T-helper 17 cell (primary cell): ENCODE measurements around the gene TFPT. TPM values are rescaled to one million over a fixed set of nuclear protein-coding genes. Genes with fewer than 3 reads are reported as not detected.

Experiments
- ATAC-seq: fragments of 150-1000 bp; cut with Tn5 transposase; 2 replicates; pipeline ENCODE4 v1.10.0; 2021; ENCODE audit warnings: mild to moderate bottlenecking, moderate library complexity
- DNase-seq, 3 donors: peaks; one replicate each; pipeline versions ENCODE4 v3.0.0 to v3.0.0-alpha.2; 2020 to 2021
- H3K9me3 ChIP-seq: one replicate; pipeline ENCODE4 v1.7.0; 2013; ENCODE audit warnings: low read length, mild to moderate bottlenecking; ENCODE audit not compliant: control insufficient read depth, poor library complexity, severe bottlenecking
- H3K27ac Mint-ChIP-seq: one replicate; pipeline ENCODE4 v1.8.0; 2022; ENCODE audit warnings: mild to moderate bottlenecking, moderate library complexity, mixed read lengths
- H3K27me3 Mint-ChIP-seq: one replicate; pipeline ENCODE4 v1.8.0; 2022; ENCODE audit warnings: mixed read lengths
- H3K36me3 Mint-ChIP-seq: one replicate; pipeline ENCODE4 v1.8.0; 2022; ENCODE audit warnings: low read depth, mixed read lengths
- H3K4me1 Mint-ChIP-seq: one replicate; pipeline ENCODE4 v1.8.0; 2022; ENCODE audit warnings: mild to moderate bottlenecking, mixed read lengths
- H3K4me3 Mint-ChIP-seq: one replicate; pipeline ENCODE4 v1.8.0; 2022; ENCODE audit warnings: mild to moderate bottlenecking, moderate library complexity, mixed read lengths
- total RNA-seq, 4 donors: library from RNA in 2 of 4; stranded (reverse) in 2 of 4; gene quantifications; one replicate each; pipeline ENCODE4 v1.2.3 and lab custom pipeline; 2022 to 2026

The TFPT gene
- total RNA-seq, 2 donors from 2014 or later = 14.9 TPM

- H3K9me3 ChIP-seq = no peaks in the 10 kb centered on the region
- H3K36me3 Mint-ChIP-seq = peaks cover 6% of the 10 kb centered on the region
- no peaks in the 10 kb centered on the region for H3K4me1 Mint-ChIP-seq
- peaks cover 39% of the 10 kb centered on the region for H3K27me3 Mint-ChIP-seq
- no peak overlapping the region for H3K27ac Mint-ChIP-seq
- H3K4me3 Mint-ChIP-seq = no peak overlapping the region
- no peak for DNase-seq
- no peak for ATAC-seq
Observed at GRCh38 chr19:54062643-54063042, 52.8 kb downstream of the TFPT start.

Other genes with a start within 250 kb of the TFPT start
- 100 to 1,000 TPM; 392 to 670 TPM for gene MYADM, start 247.8 kb downstream of the TFPT start, total RNA-seq
- gene PRKCG, start 233.5 kb downstream of the TFPT start, total RNA-seq = 1 to 10 TPM; 1.1 to 1.4 TPM
- gene CACNG7, start 206.4 kb downstream of the TFPT start, total RNA-seq = not detected
- under 1 TPM; 0.05 to 0.22 TPM for gene CACNG8, start 152.7 kb downstream of the TFPT start, total RNA-seq
- not detected for gene CACNG6, start 124.0 kb downstream of the TFPT start, total RNA-seq
- gene VSTM1, start 51.8 kb downstream of the TFPT start, total RNA-seq = under 1 TPM in 1 of 2 donors, not detected in 1; 0.73 TPM
- gene TARM1, start 34.3 kb downstream of the TFPT start, total RNA-seq = not detected
- gene OSCAR, start 14.9 kb downstream of the TFPT start, total RNA-seq = 1 to 10 TPM in 1 of 2 donors, under 1 TPM in 1; 0.83 to 2.5 TPM
- gene NDUFA3, start 12.8 kb downstream of the TFPT start, total RNA-seq = 10 to 100 TPM; 49.9 to 54.6 TPM
- 10 to 100 TPM; 49.4 to 56.8 TPM for gene PRPF31, start 97 bp upstream of the TFPT start, total RNA-seq
- gene CNOT3, start 22.1 kb upstream of the TFPT start, total RNA-seq = 10 to 100 TPM; 44.5 to 45.4 TPM
- 1 to 10 TPM; 8.0 to 9.0 TPM for gene LENG1, start 44.1 kb upstream of the TFPT start, total RNA-seq
- gene TMC4, start 57.5 kb upstream of the TFPT start, total RNA-seq = 1 to 10 TPM; 1.3 to 3.1 TPM
- gene MBOAT7, start 73.9 kb upstream of the TFPT start, total RNA-seq = 10 to 100 TPM; 18.4 to 24.5 TPM
- gene TSEN34, start 75.7 kb upstream of the TFPT start, total RNA-seq = 1 to 10 TPM; 8.1 to 8.9 TPM
- gene RPS9, start 85.2 kb upstream of the TFPT start, total RNA-seq = 1,000 to 10,000 TPM; 1,676 to 1,883 TPM
- 1 to 10 TPM; 5.2 to 6.2 TPM for gene LILRB3, start 107.3 kb upstream of the TFPT start, total RNA-seq
- 1 to 10 TPM in 1 of 2 donors, under 1 TPM in 1; 0.91 to 2.4 TPM for gene LILRA6, start 127.1 kb upstream of the TFPT start, total RNA-seq
- under 1 TPM in 1 of 2 donors, not detected in 1; 0.20 TPM for gene LILRB5, start 141.6 kb upstream of the TFPT start, total RNA-seq
- gene LILRB2, start 165.5 kb upstream of the TFPT start, total RNA-seq = 1 to 10 TPM; 1.5 to 6.3 TPM
- gene LILRA5, start 197.5 kb upstream of the TFPT start, total RNA-seq = 1 to 10 TPM; 1.1 to 3.5 TPM
- under 1 TPM in 1 of 2 donors, not detected in 1; 0.86 TPM for gene LILRA4, start 223.5 kb upstream of the TFPT start, total RNA-seq
- 10 to 100 TPM; 21.5 to 22.2 TPM for gene LAIR1, start 249.3 kb upstream of the TFPT start, total RNA-seq